ENCODE measurements around the gene DCTD.
"Not testable (repeated sequence)": the region's sequence is repeated elsewhere in the genome, so short reads cannot be mapped to it uniquely, and the experiment has no call there.

The DCTD gene

GRCh38 chr4:182920676-182921075 is 3.5 kb upstream of the DCTD start:
- DNase-seq = no peak

GRCh38 chr4:182918791-182919302 is 1.7 kb upstream of the DCTD start:
- DNase-seq = no peak

- no peak for DNase-seq
Observed at GRCh38 chr4:182918044-182918607, 940 bp upstream of the DCTD start.

DNA sequence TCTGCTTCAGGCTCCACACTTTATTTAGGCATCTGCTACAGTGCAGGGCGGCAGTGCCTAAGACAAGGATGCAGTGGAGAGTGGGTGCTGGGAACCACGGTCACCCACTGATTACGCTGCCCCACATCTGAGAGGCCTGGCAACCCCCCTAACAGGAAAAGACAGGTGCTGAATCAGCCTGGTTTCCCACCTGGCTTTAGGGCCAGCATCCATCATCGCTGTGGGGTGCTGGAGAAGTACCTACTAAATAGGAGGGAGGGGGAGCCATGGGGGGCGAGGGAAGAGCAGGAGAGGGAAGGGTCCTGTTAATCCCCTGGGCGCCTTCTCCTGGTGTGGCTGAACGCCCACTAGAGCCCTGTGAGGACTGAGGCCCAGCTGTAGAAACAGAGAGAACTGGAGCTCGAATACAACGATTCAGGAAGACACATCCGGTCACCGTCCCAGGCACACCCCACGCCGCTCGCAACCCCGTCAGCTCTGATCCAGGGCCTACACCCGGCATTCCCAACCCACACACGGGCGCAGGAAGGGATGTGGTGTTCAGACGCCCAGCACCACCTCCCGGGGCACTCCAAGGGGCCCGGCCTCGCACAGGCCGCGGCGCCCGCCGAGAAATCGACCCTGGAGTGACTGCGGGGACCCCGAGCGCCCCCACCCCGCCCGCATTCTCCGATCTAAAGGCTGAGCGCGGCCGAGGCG is 554 bp downstream of the DCTD start:
- peak; percentile 16 for DNase-seq

DNA sequence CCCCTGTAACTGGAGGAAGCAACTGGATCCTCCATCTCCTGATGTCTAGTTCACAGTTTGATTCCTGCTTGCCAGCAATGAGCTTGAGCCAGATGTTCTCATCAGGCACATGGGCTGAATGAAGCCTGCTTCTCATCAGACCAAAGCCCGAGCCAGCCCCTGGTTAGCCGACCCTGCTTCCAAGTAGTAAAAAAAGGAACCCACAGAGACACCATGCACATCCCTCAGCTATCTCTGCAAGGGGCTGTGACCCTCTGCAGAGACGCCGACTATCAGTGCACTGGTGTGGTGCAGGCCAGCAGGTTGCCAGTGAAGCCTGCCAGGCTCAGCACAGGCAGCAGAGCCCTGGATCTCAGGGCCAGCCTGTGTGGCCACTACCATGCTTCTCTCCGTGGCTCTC is 2.8 kb downstream of the DCTD start:
- no peak for DNase-seq

DNA sequence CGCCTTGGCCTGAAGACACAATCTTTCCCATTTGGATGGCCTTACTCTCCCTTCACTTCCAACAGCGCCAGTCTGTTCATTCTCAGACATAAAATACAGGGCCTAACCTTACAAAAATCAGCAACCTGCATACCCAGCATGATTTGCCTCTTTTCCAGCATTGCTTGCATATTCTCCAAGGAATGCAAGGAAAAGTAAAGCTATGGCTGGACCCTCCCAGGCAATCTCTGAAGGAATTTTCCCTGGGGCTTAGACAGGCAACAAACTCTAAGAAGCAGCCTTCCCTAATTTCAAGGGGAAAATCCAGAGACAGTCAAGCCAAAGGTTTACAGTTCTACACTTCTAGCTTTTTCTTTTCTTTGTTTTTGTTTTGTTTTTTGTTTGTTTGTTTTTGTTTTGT is 3.6 kb downstream of the DCTD start:
- DNase-seq = no peak

DNA sequence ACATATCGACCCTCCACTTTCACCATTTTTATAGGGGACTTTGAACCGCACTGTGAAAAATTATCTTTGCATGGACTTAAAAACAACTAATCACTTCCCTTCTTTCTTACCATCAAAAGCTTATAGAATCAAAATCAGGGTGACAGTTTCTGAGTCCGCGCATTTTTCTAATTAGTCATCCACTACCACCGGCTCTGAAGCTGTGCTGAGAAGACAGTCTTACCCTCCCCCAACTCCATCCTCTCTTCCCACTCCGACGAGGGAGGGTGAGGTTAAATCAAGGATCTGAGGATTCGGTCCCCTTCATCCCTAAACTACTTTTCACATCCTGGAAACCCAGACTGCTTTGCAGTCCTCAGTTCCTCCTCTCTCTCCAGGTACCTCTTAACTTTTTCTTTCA is 4.2 kb downstream of the DCTD start:
- DNase-seq = no peak

GRCh38 chr4:182908124-182908523 is 9.1 kb downstream of the DCTD start:
- DNase-seq = no peak

GRCh38 chr4:182907396-182907795 is 9.8 kb downstream of the DCTD start:
- DNase-seq = no peak

DNA sequence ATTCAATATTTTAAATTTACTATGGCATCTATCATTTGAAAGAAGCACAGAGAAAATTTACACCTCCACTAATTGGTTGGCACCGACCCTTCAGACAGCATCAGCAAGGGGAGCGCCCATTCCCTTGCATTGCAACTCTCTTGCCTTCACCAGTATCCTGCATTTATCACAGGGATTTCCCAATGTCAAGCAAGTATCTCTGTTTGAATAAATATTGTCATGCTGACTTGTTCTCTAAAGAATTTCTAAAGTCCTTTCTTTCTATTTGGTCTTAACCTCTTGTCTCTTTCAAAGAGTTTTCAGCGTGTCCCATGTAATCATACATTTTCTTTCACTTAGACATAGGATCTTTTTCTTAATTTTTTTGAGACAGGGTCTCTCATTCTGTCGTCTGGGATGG is 10.4 kb downstream of the DCTD start:
- no peak for DNase-seq

GRCh38 chr4:182905038-182905437 is 12.1 kb downstream of the DCTD start:
- DNase-seq = no peak

DNA sequence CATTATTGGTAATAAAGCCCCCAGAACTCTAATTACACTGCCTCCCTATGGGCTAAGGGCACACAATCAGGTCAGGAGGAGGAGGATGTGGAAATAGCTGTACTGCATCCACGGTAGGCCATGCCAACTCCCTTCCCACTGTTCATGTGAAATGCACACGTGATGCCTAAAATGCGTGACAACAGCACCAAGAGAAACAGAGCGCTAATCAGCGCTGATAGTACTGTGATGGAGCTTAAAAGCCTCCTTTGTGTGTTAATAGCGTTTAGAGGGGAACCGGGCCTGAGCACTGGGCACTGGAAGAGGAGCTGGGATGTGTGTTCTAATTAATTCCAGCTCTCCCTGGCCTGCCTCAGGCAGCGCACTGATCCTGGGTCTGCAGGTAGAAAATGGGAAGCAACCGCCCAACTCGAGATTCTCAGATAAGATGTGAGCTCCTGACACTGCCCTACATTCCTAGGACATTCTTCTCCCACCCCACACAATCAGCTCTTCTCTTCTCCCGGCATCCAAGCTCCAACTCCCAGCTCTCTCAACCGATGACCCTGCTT is 12.9 kb downstream of the DCTD start:
- no peak for DNase-seq

- no peak for DNase-seq
Observed at GRCh38 chr4:182903013-182903412, 14.2 kb downstream of the DCTD start.

GRCh38 chr4:182901337-182901736 is 15.8 kb downstream of the DCTD start:
- no peak for DNase-seq

DNA sequence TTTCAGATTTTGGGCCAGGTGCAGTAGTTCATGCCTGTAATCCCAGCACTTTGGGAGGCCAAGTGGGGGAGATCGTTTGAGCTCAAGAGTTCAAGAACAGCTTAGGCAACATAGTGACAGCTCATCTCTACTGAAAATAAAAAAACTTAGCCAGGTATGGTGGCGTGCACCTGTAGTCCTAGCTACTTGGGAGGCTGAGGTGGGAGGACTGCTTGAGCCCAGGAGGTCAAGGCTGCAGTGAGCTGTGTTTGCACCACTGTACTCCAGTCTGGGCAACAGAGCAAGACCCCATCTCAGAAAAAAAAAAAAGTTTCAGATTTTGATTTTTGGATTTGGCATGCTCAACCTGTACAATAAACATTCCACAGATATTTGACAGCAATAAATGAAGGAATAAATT is 17.2 kb downstream of the DCTD start:
- not testable (repeated sequence) for DNase-seq

DNA sequence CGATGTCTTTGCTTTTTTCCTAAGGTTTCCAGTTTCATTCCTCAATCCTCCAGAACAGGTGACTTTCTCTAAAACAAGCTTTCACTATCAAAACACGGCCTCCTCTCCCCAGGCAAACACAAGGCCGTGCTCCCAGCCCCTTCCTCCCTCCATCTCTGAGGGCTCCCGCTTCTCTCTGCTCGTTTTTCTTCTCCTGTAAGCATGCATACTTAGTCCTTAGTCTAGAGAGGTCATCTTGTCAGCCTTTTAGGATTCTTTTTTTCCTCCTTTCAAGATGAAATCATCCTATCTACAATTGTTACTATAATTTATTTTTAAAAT is 18.7 kb downstream of the DCTD start:
- no peak for DNase-seq

DNA sequence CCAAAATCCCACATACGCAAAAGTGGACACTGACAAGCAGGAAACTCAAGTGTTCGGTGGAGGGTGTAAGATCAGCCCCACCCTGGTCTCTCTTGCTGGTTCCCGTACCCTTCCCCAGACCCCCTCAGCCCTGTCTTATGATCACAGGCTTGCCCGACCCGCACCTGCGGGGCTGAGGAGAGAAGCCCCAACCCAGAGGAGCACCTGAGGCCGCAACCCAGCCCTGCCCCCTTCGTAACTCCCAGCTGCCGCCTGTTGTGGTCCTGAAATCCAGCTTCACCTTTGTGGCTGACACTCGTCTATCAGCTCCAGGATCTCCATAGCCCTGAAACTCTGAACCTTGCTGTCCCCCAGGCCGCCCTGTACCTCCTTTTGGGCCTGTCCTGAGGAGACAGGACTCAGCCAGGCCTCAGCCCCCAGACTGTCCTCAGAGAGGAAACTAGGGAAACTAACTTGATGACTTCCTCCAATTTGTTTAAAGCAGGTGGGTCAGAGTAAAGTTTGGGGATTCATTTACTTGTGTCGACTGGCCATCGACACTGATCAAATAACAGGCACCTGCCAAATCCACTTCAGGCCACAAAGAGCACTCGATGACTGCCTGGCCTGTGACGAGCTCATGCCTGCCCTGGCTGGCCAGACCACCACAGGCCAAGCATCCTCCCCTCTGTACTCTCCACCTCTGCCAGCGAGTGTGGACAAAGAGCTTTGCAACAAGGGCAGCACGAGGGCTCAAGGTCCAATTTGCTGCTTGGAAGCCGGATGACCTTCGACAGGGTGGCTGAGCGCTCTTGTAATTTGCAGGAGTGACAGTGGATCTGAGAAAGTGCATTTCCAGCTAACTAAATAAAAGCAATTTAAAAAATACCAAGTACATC is 19.3 kb downstream of the DCTD start:
- DNase-seq = no peak

DNA sequence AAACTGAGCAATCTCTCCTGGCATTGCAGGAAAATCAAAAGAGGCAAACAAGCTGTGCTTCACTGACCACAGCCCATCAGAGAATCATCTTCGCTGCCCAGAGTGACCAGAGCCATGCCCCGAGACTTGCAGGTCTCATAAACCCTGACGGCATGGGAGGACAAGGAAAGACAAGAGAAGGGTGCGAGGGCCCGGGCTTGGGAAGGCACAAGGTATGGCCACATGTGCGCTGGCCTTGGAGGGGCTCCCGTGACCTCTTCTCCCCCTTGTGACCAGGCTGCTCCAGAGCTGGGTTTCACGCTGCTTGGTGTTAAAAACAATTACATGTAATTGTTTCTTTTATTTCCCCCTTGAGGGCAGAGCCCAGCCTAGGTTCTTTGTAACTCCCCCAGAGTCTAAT is 20.8 kb downstream of the DCTD start:
- DNase-seq = no peak

DNA sequence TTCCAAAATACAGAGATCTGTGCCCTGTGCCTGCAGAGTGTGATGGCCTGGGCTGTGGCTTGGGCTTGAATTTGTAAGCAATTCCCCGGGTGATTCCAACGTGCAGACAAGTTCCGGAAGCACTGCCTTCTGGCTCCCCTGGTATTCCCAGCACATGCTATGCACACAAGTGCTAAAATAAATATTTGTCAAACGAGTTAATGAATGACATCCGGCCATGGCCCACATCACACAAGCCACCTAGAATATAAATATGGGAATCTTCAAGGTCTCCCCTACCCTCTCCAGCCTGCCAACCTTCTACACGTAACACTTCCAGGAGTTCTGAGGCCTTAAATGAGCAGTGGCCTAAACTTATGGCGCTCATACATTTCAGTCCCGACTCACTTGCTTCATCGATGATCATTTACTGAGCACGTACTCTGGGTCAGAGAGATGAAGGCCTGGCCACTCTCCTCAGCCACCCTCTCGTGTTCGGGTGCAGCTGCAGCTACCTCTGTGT is 21.3 kb downstream of the DCTD start:
- no peak for DNase-seq

DNA sequence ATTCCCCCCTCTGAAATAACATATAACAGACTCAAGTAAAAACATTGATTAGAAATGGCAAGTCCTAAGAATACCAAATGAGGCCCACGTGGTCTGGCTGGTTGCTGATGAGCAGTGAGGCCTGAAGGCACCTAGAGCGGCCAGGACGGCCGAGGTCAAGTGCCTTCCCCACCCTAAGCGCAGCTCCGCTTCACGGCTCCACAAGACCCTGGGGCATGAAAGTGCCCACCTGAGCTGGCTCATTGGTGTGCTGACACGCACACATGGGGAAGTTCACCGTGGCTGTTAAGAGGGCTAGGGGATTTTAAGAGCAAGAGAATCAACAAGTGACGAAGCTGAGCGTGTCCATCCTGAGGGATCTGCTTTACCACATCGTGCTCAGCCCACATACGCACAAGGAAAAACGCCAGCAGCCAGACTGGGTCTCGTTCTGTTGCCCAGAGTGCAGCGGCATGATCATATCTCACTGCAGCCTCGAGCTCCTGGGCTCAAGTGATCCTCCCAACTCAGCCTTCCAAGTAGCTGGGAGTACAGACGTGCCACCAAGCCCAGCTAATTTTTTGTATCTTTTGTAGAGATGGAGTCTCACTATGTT is 22.4 kb downstream of the DCTD start:
- no peak for DNase-seq

- no peak for DNase-seq
Observed at GRCh38 chr4:182893474-182894080, 23.6 kb downstream of the DCTD start.

DNA sequence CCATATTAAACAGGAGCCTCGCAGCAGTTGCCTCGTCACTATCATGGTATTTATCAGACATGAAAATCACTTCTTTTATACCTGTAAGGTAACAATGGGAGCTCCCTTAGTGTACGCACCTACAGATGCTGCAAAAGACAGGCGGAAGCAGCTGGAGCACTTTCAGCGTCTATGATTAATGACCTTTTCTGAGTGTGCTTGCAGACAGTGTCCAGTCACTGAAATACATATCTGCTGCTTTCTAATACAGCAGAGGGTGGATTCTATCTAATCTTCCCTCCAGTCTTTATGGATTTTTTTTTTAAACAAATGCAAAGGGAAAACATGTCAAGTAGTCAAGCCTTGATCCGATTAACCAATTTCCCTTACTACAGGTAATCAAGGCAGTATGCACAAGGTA is 24.1 kb downstream of the DCTD start:
- DNase-seq = no peak

DNA sequence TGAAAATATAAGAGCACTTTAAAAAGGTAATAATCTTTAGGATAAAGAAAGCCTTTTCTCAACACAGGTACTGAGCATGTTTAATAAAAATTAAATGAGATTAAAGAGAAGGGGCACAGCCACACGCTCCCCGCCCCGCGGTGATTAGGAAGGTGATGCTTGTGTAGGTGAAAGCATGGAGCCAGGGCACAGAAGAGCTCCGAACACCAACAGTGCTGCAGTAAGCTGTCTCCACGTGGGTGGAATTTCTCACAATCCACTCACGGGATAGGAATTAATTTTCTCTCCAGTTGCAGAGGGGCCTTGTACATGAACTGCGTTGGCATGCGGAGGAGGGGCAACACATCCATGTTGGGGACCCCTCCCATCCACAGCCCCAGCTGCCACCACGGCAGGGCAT is 27.0 kb downstream of the DCTD start:
- DNase-seq = no peak
